Osteoblast (primary cell): Measurements from ENCODE around the gene TOP2B. TPM values are rescaled to one million over a fixed set of nuclear protein-coding genes. Genes with fewer than 3 reads are reported as not detected.
A peak's percentile ranks its signal among the peaks of the same experiment; 100 is the strongest.

Experiments
- DNase-seq: peaks from one replicate; pipeline ENCODE4 v3.0.0; 2011; ENCODE audit warnings: low spot score, mixed read lengths; ENCODE audit not compliant: insufficient read length; ENCODE audit errors: missing footprints
- H2AFZ ChIP-seq: 2 replicates; pipeline ENCODE4 v1.6.0; 2011; ENCODE audit warnings: mild to moderate bottlenecking, low read length
- H3K27ac ChIP-seq: 2 replicates; pipeline ENCODE4 v1.5.1; 2011; ENCODE audit warnings: mild to moderate bottlenecking, low read depth, low read length, moderate library complexity
- H3K27me3 ChIP-seq: 2 replicates; pipeline ENCODE4 v1.6.0; 2012; ENCODE audit warnings: mild to moderate bottlenecking, control low read depth, inconsistent platforms, low read length, moderate library complexity; ENCODE audit not compliant: insufficient read depth
- H3K36me3 ChIP-seq: 2 replicates; pipeline ENCODE4 v1.5.1; 2011; ENCODE audit warnings: mild to moderate bottlenecking, low read length, control low read depth, moderate library complexity; ENCODE audit not compliant: insufficient read depth
- H3K4me1 ChIP-seq: 2 replicates; pipeline ENCODE4 v1.5.1; 2011; ENCODE audit warnings: mild to moderate bottlenecking, low read length, control low read depth, moderate library complexity; ENCODE audit not compliant: insufficient read depth
- H3K4me2 ChIP-seq: 2 replicates; pipeline ENCODE4 v1.6.0; 2011; ENCODE audit warnings: mild to moderate bottlenecking, low read length; ENCODE audit not compliant: insufficient read depth
- H3K4me3 ChIP-seq: fragments of 200-600 bp; sonication (generic); 3 replicates; pipeline ENCODE4 v1.5.1; 2012; ENCODE audit warnings: mild to moderate bottlenecking, low read length, inconsistent platforms; ENCODE audit not compliant: insufficient read depth
- H3K79me2 ChIP-seq: 2 replicates; pipeline ENCODE4 v1.6.0; 2012; ENCODE audit warnings: mild to moderate bottlenecking, low read length, control low read depth, inconsistent platforms; ENCODE audit not compliant: insufficient read depth
- H3K9me3 ChIP-seq: 2 replicates; pipeline ENCODE4 v1.5.1; 2011; ENCODE audit warnings: low read depth, low read length, control low read depth
- H4K20me1 ChIP-seq: 2 replicates; pipeline ENCODE4 v1.6.0; 2012; ENCODE audit warnings: mild to moderate bottlenecking, low read length, control low read depth; ENCODE audit not compliant: insufficient read depth
- CTCF ChIP-seq: IDR thresholded peaks from 2 replicates; pipeline ENCODE4 v1.5.1; 2011; ENCODE audit warnings: mild to moderate bottlenecking, low read depth, low read length, moderate library complexity; ENCODE audit errors: extremely low read depth
- total RNA-seq: library from RNA; depleted of rRNA; stranded (reverse); fragments of >200 nt; gene quantifications from 2 replicates; pipeline ENCODE4 v1.2.3, GENCODE V29; 2012

Gene TOP2B
- total RNA-seq, 1 donor, result 71.7 TPM

GRCh38 chr3:25575001-25575400, 89.7 kb downstream of the TOP2B start:
- Histone ChIP-seq H3K4me3 (no peak overlapping the region), H2AFZ (no peak overlapping the region), H3K27ac (no peak overlapping the region)

GRCh38 chr3:25574172-25574765, 90.4 kb downstream of the TOP2B start:
- Histone ChIP-seq H3K4me2 (peak overlapping the region; percentile 59), H3K9me3 (no peaks in the 10 kb centered on the region), H3K36me3 (no peaks in the 10 kb centered on the region), H3K4me1 (peaks cover 19% of the 10 kb centered on the region), H2AFZ (peak overlapping the region; percentile 16), H3K27me3 (no peaks in the 10 kb centered on the region), H3K79me2 (no peaks in the 10 kb centered on the region), H3K4me3 (no peak overlapping the region), H3K27ac (peak overlapping the region; percentile 88), H4K20me1 (no peaks in the 10 kb centered on the region)
- no peak for DNase-seq
- no peak for TF ChIP-seq CTCF

More at GRCh38 chr3:25575001-25575400, 89.7 kb downstream of the TOP2B start:
- Histone ChIP-seq H3K36me3 (no peaks in the 10 kb centered on the region), H3K4me2 (no peak overlapping the region), H3K79me2 (no peaks in the 10 kb centered on the region), H3K9me3 (no peaks in the 10 kb centered on the region), H3K4me1 (peaks cover 19% of the 10 kb centered on the region), H4K20me1 (no peaks in the 10 kb centered on the region), H3K27me3 (no peaks in the 10 kb centered on the region)
- TF ChIP-seq CTCF, result no peak
- DNase-seq, result no peak

- peak; percentile 85 for DNase-seq
- Histone ChIP-seq H3K27me3 (no peaks in the 10 kb centered on the region), H3K4me3 (peak overlapping the region; percentile 21), H3K36me3 (no peaks in the 10 kb centered on the region), H3K4me1 (peaks cover 19% of the 10 kb centered on the region), H3K27ac (peak overlapping the region; percentile 88), H3K4me2 (peak overlapping the region; percentile 59), H4K20me1 (no peaks in the 10 kb centered on the region), H2AFZ (peak overlapping the region; percentile 16), H3K79me2 (no peaks in the 10 kb centered on the region), H3K9me3 (no peaks in the 10 kb centered on the region)
- TF ChIP-seq CTCF, result no peak
Measured at GRCh38 chr3:25573386-25574171, 91.1 kb downstream of the TOP2B start.

GRCh38 chr3:25572919-25573385, 91.8 kb downstream of the TOP2B start:
- Histone ChIP-seq H3K27me3 (no peaks in the 10 kb centered on the region), H3K4me3 (peak overlapping the region; percentile 41), H3K4me2 (peak overlapping the region; percentile 59), H2AFZ (peak overlapping the region; percentile 16), H3K79me2 (no peaks in the 10 kb centered on the region), H4K20me1 (no peaks in the 10 kb centered on the region), H3K4me1 (peaks cover 19% of the 10 kb centered on the region), H3K9me3 (no peaks in the 10 kb centered on the region), H3K27ac (peak overlapping the region; percentile 88), H3K36me3 (no peaks in the 10 kb centered on the region)
- DNase-seq, result peak; percentile 91
- no peak for TF ChIP-seq CTCF
